Common myeloid progenitor, CD34-positive (primary cell): ENCODE measurements around the gene RGCC.
A peak's percentile ranks its signal among the peaks of the same experiment; 100 is the strongest.

ENCODE experiments used
- CTCF ChIA-PET: fragments of 350-600 bp; sonication (Branson Sonifier 250); formaldehyde crosslinking; loops from one replicate; lab custom pipeline; 2021; ENCODE audit warnings: antibody characterized with exemption; lab: Charles Lee
- POLR2A ChIA-PET: fragments of 350-600 bp; sonication (Branson Sonifier 250); formaldehyde crosslinking; loops from one replicate; lab custom pipeline; 2021; ENCODE audit warnings: antibody characterized with exemption; lab: Charles Lee
- DNase-seq, 3 donors: peaks; one replicate each; pipeline versions ENCODE4 v3.0.0 to v3.0.0-alpha.2; 2013
- H3K27ac ChIP-seq, 2 experiments: 1 replicate in 1 of 2; 2 replicates in 1 of 2; pipeline ENCODE4 v1.7.0; 2013; ENCODE audit warnings: inconsistent platforms in 2 of 2, low read length in 2 of 2, mild to moderate bottlenecking in 2 of 2, low read depth in 1 of 2, moderate library complexity in 1 of 2; ENCODE audit not compliant: severe bottlenecking in 2 of 2, insufficient read depth in 1 of 2, poor library complexity in 1 of 2
- H3K27me3 ChIP-seq, 5 experiments: replicated peaks in 2 of 5; 1 replicate in 3 of 5; 2 replicates in 2 of 5; pipeline versions ENCODE4 v1.6.1 to v1.7.0; 2013; ENCODE audit warnings: low read length in 4 of 5, mild to moderate bottlenecking in 2 of 5, moderate library complexity in 2 of 5, inconsistent platforms in 1 of 5; ENCODE audit not compliant: insufficient read depth in 5 of 5, control insufficient read depth in 4 of 5
- H3K36me3 ChIP-seq, 4 experiments: 1 replicate in 2 of 4; 2 replicates in 2 of 4; pipeline versions ENCODE4 v1.6.1 to v1.7.0; 2013; ENCODE audit warnings: low read length in 3 of 4, control low read depth in 1 of 4, mild to moderate bottlenecking in 1 of 4; ENCODE audit not compliant: control insufficient read depth in 4 of 4, insufficient read depth in 4 of 4
- H3K4me1 ChIP-seq, 4 experiments: 1 replicate in 3 of 4; 2 replicates in 1 of 4; pipeline versions ENCODE4 v1.6.1 to v1.7.1; 2013; ENCODE audit warnings: low read length in 3 of 4, mild to moderate bottlenecking in 3 of 4, control low read depth in 1 of 4, inconsistent platforms in 1 of 4, moderate library complexity in 1 of 4; ENCODE audit not compliant: control insufficient read depth in 4 of 4, insufficient read depth in 4 of 4; ENCODE audit errors: control extremely low read depth in 1 of 4
- H3K4me3 ChIP-seq, 7 experiments: 1 replicate in 4 of 7; 2 replicates in 3 of 7; pipeline versions ENCODE4 v1.5.1 to v1.7.0; 2013; ENCODE audit warnings: mild to moderate bottlenecking in 7 of 7, low read length in 6 of 7, moderate library complexity in 6 of 7, inconsistent platforms in 2 of 7, low read depth in 2 of 7, control low read depth in 1 of 7; ENCODE audit not compliant: insufficient read depth in 4 of 7, control insufficient read depth in 1 of 7; ENCODE audit errors: extremely low read depth in 1 of 7
- H3K9me3 ChIP-seq, 5 experiments: 1 replicate in 4 of 5; 2 replicates in 1 of 5; pipeline versions ENCODE4 v1.6.1 to v1.7.1; 2013; ENCODE audit warnings: low read length in 4 of 5, mild to moderate bottlenecking in 2 of 5, inconsistent platforms in 1 of 5, low read depth in 1 of 5, moderate library complexity in 1 of 5; ENCODE audit not compliant: control insufficient read depth in 4 of 5, insufficient read depth in 2 of 5; ENCODE audit errors: control extremely low read depth in 1 of 5
- WGBS: methylation state at CpG from one replicate; pipeline ENCODE4 v1.1.5; 2013; ENCODE audit not compliant: insufficient coverage; 5-methylcytosine and 5-hydroxymethylcytosine counted together

The RGCC gene

GRCh38 chr13:41462427-41462826, 5.1 kb downstream of the RGCC start:
- 98% methylated on average over 5 of the region's 6 CpGs for WGBS
- ChIA-PET POLR2A (interaction anchor here (0.6 kb wide), 1 partner anchor 112 kb away, joined by 5 read pairs; no protein-coding TSS in a partner anchor), CTCF (interaction anchor here (0.7 to 1.7 kb wide), 2 partner anchors 18 to 31 kb away, joined by 3 read pairs; no protein-coding TSS in a partner anchor)
- H3K27ac ChIP-seq, result no peak overlapping the region
- peaks cover 0 to 7% (median 0%) of the 10 kb centered on the region in 5 experiments for H3K9me3 ChIP-seq
- H3K4me3 ChIP-seq, result no peak overlapping the region
- H3K36me3 ChIP-seq, result peaks cover 0 to 3% (median 1%) of the 10 kb centered on the region in 4 experiments
- DNase-seq, result no peak
- H3K27me3 ChIP-seq, result peaks cover 0 to 25% (median 4%) of the 10 kb centered on the region in 5 experiments
- H3K4me1 ChIP-seq, result peaks cover 22 to 72% (median 61%) of the 10 kb centered on the region in 4 experiments

GRCh38 chr13:41463838-41464602, 6.7 kb downstream of the RGCC start:
- CTCF ChIA-PET, result interaction anchor here (1.1 to 1.7 kb wide), 2 partner anchors 16 to 184 kb away, joined by 3 read pairs; no protein-coding TSS in a partner anchor
- H3K4me1 ChIP-seq, result peaks cover 22 to 58% (median 47%) of the 10 kb centered on the region in 4 experiments

GRCh38 chr13:41465241-41465847, 8.0 kb downstream of the RGCC start:
- Histone ChIP-seq H3K36me3 (peaks cover 0 to 5% (median 0%) of the 10 kb centered on the region in 4 experiments), H3K27ac (peak overlapping the region; percentile 60 to 69), H3K4me1 (peaks cover 20 to 58% (median 44%) of the 10 kb centered on the region in 4 experiments), H3K9me3 (no peaks in the 10 kb centered on the region), H3K4me3 (peak overlapping the region in 2 of 7 experiments; percentile 5 to 10), H3K27me3 (no peaks in the 10 kb centered on the region)
- ChIA-PET POLR2A (no interaction called here), CTCF (no interaction called here)
- DNase-seq, result peak; percentile 73 to 96 (median 95)
- WGBS, result 21% methylated on average over 4 of the region's 4 CpGs

More at GRCh38 chr13:41463838-41464602, 6.7 kb downstream of the RGCC start:
- H3K36me3 ChIP-seq, result peaks cover 0 to 5% (median 1%) of the 10 kb centered on the region in 4 experiments
- H3K27me3 ChIP-seq, result peaks cover 0 to 9% (median 0%) of the 10 kb centered on the region in 5 experiments
- peak overlapping the region in 1 of 2 experiments; percentile 69 for H3K27ac ChIP-seq
- DNase-seq, result peak in 2 of 3 donors; percentile 45 to 59
- H3K4me3 ChIP-seq, result peak overlapping the region in 3 of 7 experiments; percentile 15 to 27 (median 19)
- WGBS, result 92% methylated on average over 8 of the region's 11 CpGs
- no peaks in the 10 kb centered on the region for H3K9me3 ChIP-seq
- POLR2A ChIA-PET, result no interaction called here

GRCh38 chr13:41465898-41466320, 8.6 kb downstream of the RGCC start:
- Histone ChIP-seq H3K4me1 (peaks cover 20 to 58% (median 44%) of the 10 kb centered on the region in 4 experiments), H3K36me3 (peaks cover 0 to 5% (median 0%) of the 10 kb centered on the region in 4 experiments), H3K9me3 (no peaks in the 10 kb centered on the region), H3K27ac (peak overlapping the region; percentile 60 to 69), H3K27me3 (no peaks in the 10 kb centered on the region), H3K4me3 (no peak overlapping the region)
- 89% methylated on average over 1 of the region's 1 CpG for WGBS
- CTCF ChIA-PET, result no interaction called here
- DNase-seq, result peak in 2 of 3 donors; percentile 49 to 71
- POLR2A ChIA-PET, result no interaction called here

- no peak for DNase-seq
- Histone ChIP-seq H3K4me3 (no peak overlapping the region), H3K4me1 (peaks cover 16 to 45% (median 37%) of the 10 kb centered on the region in 4 experiments), H3K27ac (no peak overlapping the region), H3K36me3 (peaks cover 0 to 5% (median 0%) of the 10 kb centered on the region in 4 experiments), H3K9me3 (no peaks in the 10 kb centered on the region), H3K27me3 (no peaks in the 10 kb centered on the region)
- POLR2A ChIA-PET, result no interaction called here
- CTCF ChIA-PET, result interaction anchor here (2.8 kb wide), 1 partner anchor 9 kb away, joined by 15 read pairs; no protein-coding TSS in a partner anchor
- 87% methylated on average over 2 of the region's 2 CpGs for WGBS
These were observed 10.1 kb downstream of the RGCC start for GRCh38 chr13:41467425-41467945.

GRCh38 chr13:41468631-41469030, 11.3 kb downstream of the RGCC start:
- no peaks in the 10 kb centered on the region for H3K27me3 ChIP-seq
- peaks cover 11 to 35% (median 29%) of the 10 kb centered on the region in 4 experiments for H3K4me1 ChIP-seq
- ChIA-PET POLR2A (no interaction called here), CTCF (interaction anchor here (1.1 to 2.8 kb wide), 2 partner anchors 10 to 19 kb away, joined by 3 to 15 read pairs; no protein-coding TSS in a partner anchor)
- peaks cover 0 to 5% (median 0%) of the 10 kb centered on the region in 4 experiments for H3K36me3 ChIP-seq
- no peak for DNase-seq
- WGBS, result no CpG with 5 or more reads among the region's 2 CpGs
- no peaks in the 10 kb centered on the region for H3K9me3 ChIP-seq
- no peak overlapping the region for H3K27ac ChIP-seq
- no peak overlapping the region for H3K4me3 ChIP-seq
